Neutrophil (primary cell): ENCODE measurements around the gene SNTB2.

Experiments used
- H3K27ac ChIP-seq: fragments of 200-600 bp; sonication (generic); 2 replicates; pipeline ENCODE4 v1.5.1; 2016; ENCODE audit warnings: mild to moderate bottlenecking, moderate library complexity
- H3K27me3 ChIP-seq: fragments of 200-600 bp; sonication (generic); 2 replicates; pipeline ENCODE4 v1.6.0; 2016; ENCODE audit warnings: mild to moderate bottlenecking
- H3K36me3 ChIP-seq: fragments of 200-600 bp; sonication (generic); 2 replicates; pipeline ENCODE4 v1.5.1; 2017
- H3K4me1 ChIP-seq, 2 experiments: fragments of 200-600 bp in 1 of 2; sonication (generic) in 1 of 2; 1 replicate in 1 of 2; 2 replicates in 1 of 2; pipeline versions ENCODE4 v1.5.1 to v1.6.1; 2013 to 2016; ENCODE audit warnings: low read depth in 1 of 2, low read length in 1 of 2, mild to moderate bottlenecking in 1 of 2, moderate library complexity in 1 of 2; ENCODE audit not compliant: control insufficient read depth in 1 of 2, insufficient read depth in 1 of 2
- H3K4me3 ChIP-seq, 2 experiments: fragments of 200-600 bp in 1 of 2; sonication (generic) in 1 of 2; 1 replicate in 1 of 2; 2 replicates in 1 of 2; pipeline ENCODE4 v1.5.1; 2013 to 2016; ENCODE audit warnings: low read depth in 1 of 2, low read length in 1 of 2, mild to moderate bottlenecking in 1 of 2, moderate library complexity in 1 of 2
- H3K9me3 ChIP-seq: fragments of 200-600 bp; sonication (generic); 2 replicates; pipeline ENCODE4 v1.5.1; 2016
- CTCF ChIP-seq: fragments of 200-600 bp; sonication (generic); IDR thresholded peaks from 2 replicates; pipeline ENCODE4 v1.5.1; 2016; ENCODE audit warnings: antibody characterized with exemption

SNTB2 gene

DNA sequence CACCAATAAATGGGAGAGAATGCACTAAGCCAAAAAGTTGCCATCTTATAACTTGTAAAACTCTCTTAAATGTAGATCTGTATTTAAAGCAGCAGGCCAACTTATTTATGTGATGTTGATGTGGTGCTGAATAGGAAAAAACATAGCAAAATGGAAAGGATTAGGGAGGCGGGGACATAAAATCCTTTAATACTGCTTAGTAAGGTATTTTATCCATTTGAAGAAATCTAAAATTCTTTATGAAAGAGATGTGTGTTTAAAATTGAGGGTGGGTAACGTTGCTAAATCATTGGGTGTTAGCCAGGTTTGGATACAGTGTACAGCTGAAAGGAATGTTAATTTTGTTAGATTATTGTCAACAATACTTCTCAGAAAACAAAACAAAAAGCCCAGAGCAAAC is 14.3 kb downstream of the SNTB2 start:
- Histone ChIP-seq H3K4me1 (peaks cover 0 to 6% of the 10 kb centered on the region in 2 experiments), H3K27ac (no peak overlapping the region), H3K36me3 (no peaks in the 10 kb centered on the region), H3K9me3 (no peaks in the 10 kb centered on the region), H3K4me3 (no peak overlapping the region), H3K27me3 (peaks cover 15% of the 10 kb centered on the region)
- no peak for TF ChIP-seq CTCF

- H3K4me1 ChIP-seq = peaks cover 0 to 6% of the 10 kb centered on the region in 2 experiments
- H3K27me3 ChIP-seq = peaks cover 12% of the 10 kb centered on the region
- no peak overlapping the region for H3K27ac ChIP-seq
- H3K4me3 ChIP-seq = no peak overlapping the region
- H3K9me3 ChIP-seq = no peaks in the 10 kb centered on the region
- no peak for TF ChIP-seq CTCF
- H3K36me3 ChIP-seq = no peaks in the 10 kb centered on the region
These were observed 14.8 kb downstream of the SNTB2 start for GRCh38 chr16:69201787-69202186.

GRCh38 chr16:69204172-69204571 is 17.2 kb downstream of the SNTB2 start:
- H3K36me3 ChIP-seq = no peaks in the 10 kb centered on the region
- H3K4me1 ChIP-seq = peaks cover 0 to 5% of the 10 kb centered on the region in 2 experiments
- H3K9me3 ChIP-seq = no peaks in the 10 kb centered on the region
- no peak overlapping the region for H3K27ac ChIP-seq
- no peak overlapping the region for H3K4me3 ChIP-seq
- TF ChIP-seq CTCF = no peak
- no peaks in the 10 kb centered on the region for H3K27me3 ChIP-seq

GRCh38 chr16:69209735-69210134 is 22.8 kb downstream of the SNTB2 start:
- Histone ChIP-seq H3K4me3 (no peak overlapping the region), H3K27ac (no peak overlapping the region), H3K27me3 (no peaks in the 10 kb centered on the region), H3K4me1 (no peaks in the 10 kb centered on the region), H3K9me3 (no peaks in the 10 kb centered on the region), H3K36me3 (no peaks in the 10 kb centered on the region)
- no peak for TF ChIP-seq CTCF

DNA sequence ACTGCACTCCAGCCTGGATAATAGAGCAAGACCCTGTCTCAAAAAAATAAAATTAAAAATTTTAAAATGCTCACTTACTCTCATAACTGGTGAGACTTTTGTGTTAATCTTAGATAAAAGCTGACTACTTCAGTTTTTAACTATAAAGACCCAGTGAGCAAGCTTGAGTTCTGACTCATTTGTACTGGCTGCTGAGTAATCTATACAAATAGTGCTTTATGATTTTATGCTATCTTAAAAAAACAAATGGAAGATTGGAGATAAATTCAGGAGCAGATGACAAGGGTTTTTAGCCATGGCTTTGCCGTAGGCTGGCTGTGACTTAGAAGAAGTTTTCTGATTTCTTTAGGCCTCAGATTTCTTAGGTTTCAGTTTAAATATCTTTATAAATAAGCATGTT is 30.5 kb downstream of the SNTB2 start:
- no peaks in the 10 kb centered on the region for H3K9me3 ChIP-seq
- no peak overlapping the region for H3K27ac ChIP-seq
- H3K36me3 ChIP-seq = no peaks in the 10 kb centered on the region
- H3K27me3 ChIP-seq = no peaks in the 10 kb centered on the region
- no peaks in the 10 kb centered on the region for H3K4me1 ChIP-seq
- H3K4me3 ChIP-seq = no peak overlapping the region
- no peak for TF ChIP-seq CTCF

DNA sequence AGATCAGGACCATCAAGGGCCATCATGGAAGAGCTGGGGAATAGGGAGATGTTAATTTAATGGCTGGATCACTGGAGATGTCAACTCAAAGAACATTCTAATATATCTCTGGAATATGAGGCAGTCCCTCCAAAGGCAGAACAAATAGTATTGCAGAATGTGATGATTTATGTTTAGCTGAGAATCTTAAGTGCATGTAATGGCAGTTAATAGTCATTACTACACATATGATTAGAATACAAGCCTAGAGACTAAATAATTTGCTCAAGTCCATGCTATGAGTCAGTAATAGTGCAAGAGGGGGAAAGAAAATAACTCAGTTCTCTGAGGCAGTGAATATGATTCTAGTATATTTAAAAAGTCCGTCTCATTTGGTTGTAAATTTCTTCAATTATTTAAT is 32.3 kb downstream of the SNTB2 start:
- TF ChIP-seq CTCF = no peak
- H3K27me3 ChIP-seq = no peaks in the 10 kb centered on the region
- no peaks in the 10 kb centered on the region for H3K4me1 ChIP-seq
- H3K27ac ChIP-seq = no peak overlapping the region
- H3K9me3 ChIP-seq = no peaks in the 10 kb centered on the region
- H3K36me3 ChIP-seq = no peaks in the 10 kb centered on the region
- H3K4me3 ChIP-seq = no peak overlapping the region
